ENCODE measurements around the gene CFAP92.

CFAP92 gene

GRCh38 chr3:128993461-128994172 lies at the start of gene CFAP92:
Gene CFAP92, minus strand, starts transcription at chr3:128994076. Its CDS starts 772 bp downstream, at chr3:128993304.
- DNase-seq: peak; percentile 97

GRCh38 chr3:129040579-129041300 lies 46.9 kb upstream of the CFAP92 start:
- DNase-seq: peak; percentile 44

- DNase-seq: peak; percentile 20
These were observed 46.1 kb upstream of the CFAP92 start for GRCh38 chr3:129040039-129040336.

GRCh38 chr3:129039271-129040038 lies 45.6 kb upstream of the CFAP92 start:
- peak; percentile 50 for DNase-seq

GRCh38 chr3:129038121-129038855 lies 44.4 kb upstream of the CFAP92 start:
- peak; percentile 35 for DNase-seq

- DNase-seq: no peak
These were observed 43.2 kb upstream of the CFAP92 start for GRCh38 chr3:129037093-129037419.

- DNase-seq: peak; percentile 26
These were observed 42.6 kb upstream of the CFAP92 start for GRCh38 chr3:129036222-129037092.

GRCh38 chr3:129035360-129036221 lies 41.7 kb upstream of the CFAP92 start:
- DNase-seq: peak; percentile 48

GRCh38 chr3:129034642-129035041 lies 40.8 kb upstream of the CFAP92 start:
- no peak for DNase-seq

GRCh38 chr3:129033633-129034321 lies 39.9 kb upstream of the CFAP92 start:
- DNase-seq: no peak

- no peak for DNase-seq
These were observed 39.3 kb upstream of the CFAP92 start for GRCh38 chr3:129033151-129033550.

GRCh38 chr3:129032716-129033115 lies 38.8 kb upstream of the CFAP92 start:
- DNase-seq: no peak

- DNase-seq: no peak
These were observed 37.8 kb upstream of the CFAP92 start for GRCh38 chr3:129031476-129032215.

GRCh38 chr3:129030611-129031010 lies 36.7 kb upstream of the CFAP92 start:
- no peak for DNase-seq

GRCh38 chr3:129028866-129029265 lies 35.0 kb upstream of the CFAP92 start:
- no peak for DNase-seq

GRCh38 chr3:129027544-129027880 lies 33.6 kb upstream of the CFAP92 start:
- DNase-seq: no peak

- peak; percentile 96 for DNase-seq
These were observed 33.1 kb upstream of the CFAP92 start for GRCh38 chr3:129026728-129027543.

- DNase-seq: no peak
These were observed 32.0 kb upstream of the CFAP92 start for GRCh38 chr3:129025691-129026435.
